ENCODE results near the gene NSD1. TPM values are rescaled to one million over a fixed set of nuclear protein-coding genes. Genes with fewer than 3 reads are reported as not detected.
A peak's percentile ranks its signal among the peaks of the same experiment; 100 is the strongest.

Gene NSD1
- total and polyA plus RNA-seq, 9 of the 15 experiments (the other 6 are each of a cell fraction or from before 2014, with no cell fraction given): 3.8 to 51.0 (median 24.7) TPM

- TF ChIP-seq ZNF407 (IDR thresholded peaks at IDR 0.05; ENCODE audit: low read depth) (no peak), ZBTB1 (CRISPR knock-in tag; IDR thresholded peaks at IDR 0.05; ENCODE audit: borderline replicate concordance, low read depth) (no peak), JUNB (CRISPR knock-in tag; conservative IDR thresholded peaks at IDR 0.05) (no peak), ZNF217 (CRISPR knock-in tag; IDR thresholded peaks at IDR 0.05) (no peak), ZNF354B (CRISPR knock-in tag; IDR thresholded peaks at IDR 0.05) (no peak), RCOR1 (IDR thresholded peaks at IDR 0.05; ENCODE audit: borderline replicate concordance in 1 of 2, low read depth in 2 of 2, low read length in 2 of 2) (peak in 1 of 2 experiments; percentile 69; a peak in 1 of 4 replicates), TAF9B (IDR thresholded peaks at IDR 0.05; ENCODE audit: partially characterized antibody) (no peak), ZC3H11A (IDR thresholded peaks at IDR 0.05; ENCODE audit: low read depth, low read length) (no peak), U2AF1 (optimal IDR thresholded peaks at IDR 0.05; ENCODE audit: low read depth, low read length) (no peak), ZNF212 (CRISPR knock-in tag; IDR thresholded peaks at IDR 0.05) (no peak), ZNF444 (CRISPR knock-in tag; IDR thresholded peaks at IDR 0.05) (no peak), CBFA2T2 (conservative IDR thresholded peaks at IDR 0.05) (no peak), CREB1 (IDR thresholded peaks at IDR 0.05) (peak; percentile 55; the same call in 1 of the 2 replicates), CREB1 (CRISPR knock-in tag; IDR thresholded peaks at IDR 0.05) (0 out of 2 replicates have a peak, but pooled peaks have one; percentile 56), THAP7 (CRISPR knock-in tag; IDR thresholded peaks at IDR 0.05) (no peak), FOXJ2 (tag; IDR thresholded peaks at IDR 0.05) (no peak), CEBPG (CRISPR knock-in tag; IDR thresholded peaks at IDR 0.05) (no peak), CEBPG (tag; conservative IDR thresholded peaks at IDR 0.05 in 1 of 2, IDR thresholded peaks at IDR 0.05 in 1 of 2) (no peak), E2F3 (CRISPR knock-in tag; IDR thresholded peaks at IDR 0.05) (no peak), THRAP3 (IDR thresholded peaks at IDR 0.05; ENCODE audit: borderline replicate concordance) (no peak), SIN3B (IDR thresholded peaks at IDR 0.05; ENCODE audit: low read depth) (no peak), CGGBP1 (CRISPR knock-in tag; IDR thresholded peaks at IDR 0.05) (no peak)
Observed at GRCh38 chr5:177300236-177300880, 166.8 kb downstream of the NSD1 start (continued).

Data from K562 (cell line).